A549 (cell line): ENCODE measurements around the gene EME2.

Experiments used
- BHLHE40 ChIP-seq: IDR thresholded peaks from 2 replicates; pipeline ENCODE4 v1.6.1; 2012; ENCODE audit warnings: low read depth, low read length, inconsistent platforms
- CTCF ChIP-seq: fragments of >200 bp; sonication (Bioruptor Twin); formaldehyde crosslinking; IDR thresholded peaks from 3 replicates; pipeline ENCODE4 v1.5.1; 2016
- EP300 ChIP-seq, 2 experiments: fragments of >200 bp; sonication (Bioruptor Twin); formaldehyde crosslinking; IDR thresholded peaks; 2 replicates in 1 of 2; 3 replicates in 1 of 2; pipeline ENCODE4 v1.6.1; 2016 to 2017
- ESRRA ChIP-seq: fragments of 150-350 bp; IDR thresholded peaks from 2 replicates; pipeline ENCODE4 v1.6.1; 2014; ENCODE audit warnings: mild to moderate bottlenecking, low read length, borderline replicate concordance
- HOXA7 ChIP-seq: fragments of 250-450 bp; sonication (Bioruptor Pico); IDR thresholded peaks from 2 replicates; pipeline ENCODE4 v1.5.0; 2020; ENCODE audit warnings: mild to moderate bottlenecking, moderate library complexity
- JUNB ChIP-seq: fragments of >200 bp; sonication (Bioruptor Twin); formaldehyde crosslinking; IDR thresholded peaks from 2 replicates; pipeline ENCODE4 v1.6.1; 2016
- POLR2A ChIP-seq: IDR thresholded peaks from 2 replicates; pipeline ENCODE4 v1.6.1; 2012; ENCODE audit warnings: mild to moderate bottlenecking, low read length
- RAD21 ChIP-seq, 2 experiments: fragments of >200 bp in 1 of 2; sonication (Bioruptor Twin) in 1 of 2; formaldehyde crosslinking in 1 of 2; IDR thresholded peaks in 1 of 2; conservative IDR thresholded peaks in 1 of 2; 2 replicates in 1 of 2; 3 replicates in 1 of 2; pipeline ENCODE4 v1.6.1; 2012 to 2018; ENCODE audit warnings: inconsistent platforms in 1 of 2
- TF ChIP-seq, protein P1 (sequence below): fragments of 200-600 bp; sonication (generic); IDR thresholded peaks from 2 replicates; pipeline ENCODE4 v1.6.1; 2016; ENCODE audit warnings: antibody characterized with exemption, mild to moderate bottlenecking, moderate library complexity
- TF ChIP-seq, protein P2 (sequence below): fragments of 250-450 bp; sonication (Bioruptor Pico); IDR thresholded peaks from 2 replicates; pipeline ENCODE4 v1.5.0; 2021; ENCODE audit warnings: mild to moderate bottlenecking, moderate library complexity, borderline replicate concordance

DNA sequence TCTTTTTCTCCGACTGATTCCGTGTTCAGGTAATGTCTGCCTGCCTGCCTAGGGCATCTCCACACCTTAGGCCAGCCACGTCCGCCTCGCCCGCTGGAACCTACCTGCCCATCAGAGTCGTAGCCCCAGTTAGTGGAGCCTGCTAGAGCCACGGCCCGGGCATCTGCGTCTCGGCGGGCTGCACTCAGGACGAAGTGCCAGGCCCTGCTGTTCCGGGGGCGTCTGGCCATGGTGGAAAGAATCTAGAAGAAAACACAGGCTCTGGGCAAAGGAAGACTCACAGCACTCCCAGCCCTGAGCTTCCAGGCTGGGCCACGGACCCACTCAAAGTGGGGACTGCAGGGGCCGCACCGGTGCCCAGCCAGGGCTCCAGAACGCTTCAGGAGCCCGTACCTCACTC is 8.6 kb downstream of the EME2 start:
- TF ChIP-seq EP300 (IDR thresholded peaks at IDR 0.05) (no peak), JUNB (no peak), ESRRA (no peak), BHLHE40 (no peak), POLR2A (no peak), CTCF (no peak), HOXA7 (no peak), RAD21 (conservative IDR thresholded peaks at IDR 0.05 in 1 of 2, IDR thresholded peaks at IDR 0.05 in 1 of 2) (no peak)
- TF ChIP-seq, protein P1, sequence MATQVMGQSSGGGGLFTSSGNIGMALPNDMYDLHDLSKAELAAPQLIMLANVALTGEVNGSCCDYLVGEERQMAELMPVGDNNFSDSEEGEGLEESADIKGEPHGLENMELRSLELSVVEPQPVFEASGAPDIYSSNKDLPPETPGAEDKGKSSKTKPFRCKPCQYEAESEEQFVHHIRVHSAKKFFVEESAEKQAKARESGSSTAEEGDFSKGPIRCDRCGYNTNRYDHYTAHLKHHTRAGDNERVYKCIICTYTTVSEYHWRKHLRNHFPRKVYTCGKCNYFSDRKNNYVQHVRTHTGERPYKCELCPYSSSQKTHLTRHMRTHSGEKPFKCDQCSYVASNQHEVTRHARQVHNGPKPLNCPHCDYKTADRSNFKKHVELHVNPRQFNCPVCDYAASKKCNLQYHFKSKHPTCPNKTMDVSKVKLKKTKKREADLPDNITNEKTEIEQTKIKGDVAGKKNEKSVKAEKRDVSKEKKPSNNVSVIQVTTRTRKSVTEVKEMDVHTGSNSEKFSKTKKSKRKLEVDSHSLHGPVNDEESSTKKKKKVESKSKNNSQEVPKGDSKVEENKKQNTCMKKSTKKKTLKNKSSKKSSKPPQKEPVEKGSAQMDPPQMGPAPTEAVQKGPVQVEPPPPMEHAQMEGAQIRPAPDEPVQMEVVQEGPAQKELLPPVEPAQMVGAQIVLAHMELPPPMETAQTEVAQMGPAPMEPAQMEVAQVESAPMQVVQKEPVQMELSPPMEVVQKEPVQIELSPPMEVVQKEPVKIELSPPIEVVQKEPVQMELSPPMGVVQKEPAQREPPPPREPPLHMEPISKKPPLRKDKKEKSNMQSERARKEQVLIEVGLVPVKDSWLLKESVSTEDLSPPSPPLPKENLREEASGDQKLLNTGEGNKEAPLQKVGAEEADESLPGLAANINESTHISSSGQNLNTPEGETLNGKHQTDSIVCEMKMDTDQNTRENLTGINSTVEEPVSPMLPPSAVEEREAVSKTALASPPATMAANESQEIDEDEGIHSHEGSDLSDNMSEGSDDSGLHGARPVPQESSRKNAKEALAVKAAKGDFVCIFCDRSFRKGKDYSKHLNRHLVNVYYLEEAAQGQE, result no peak
- TF ChIP-seq, protein P2, sequence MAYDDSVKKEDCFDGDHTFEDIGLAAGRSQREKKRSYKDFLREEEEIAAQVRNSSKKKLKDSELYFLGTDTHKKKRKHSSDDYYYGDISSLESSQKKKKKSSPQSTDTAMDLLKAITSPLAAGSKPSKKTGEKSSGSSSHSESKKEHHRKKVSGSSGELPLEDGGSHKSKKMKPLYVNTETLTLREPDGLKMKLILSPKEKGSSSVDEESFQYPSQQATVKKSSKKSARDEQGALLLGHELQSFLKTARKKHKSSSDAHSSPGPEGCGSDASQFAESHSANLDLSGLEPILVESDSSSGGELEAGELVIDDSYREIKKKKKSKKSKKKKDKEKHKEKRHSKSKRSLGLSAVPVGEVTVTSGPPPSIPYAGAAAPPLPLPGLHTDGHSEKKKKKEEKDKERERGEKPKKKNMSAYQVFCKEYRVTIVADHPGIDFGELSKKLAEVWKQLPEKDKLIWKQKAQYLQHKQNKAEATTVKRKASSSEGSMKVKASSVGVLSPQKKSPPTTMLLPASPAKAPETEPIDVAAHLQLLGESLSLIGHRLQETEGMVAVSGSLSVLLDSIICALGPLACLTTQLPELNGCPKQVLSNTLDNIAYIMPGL (CRISPR knock-in tag), result no peak
